Epithelial cell of esophagus (primary cell): Measurements from ENCODE around the gene PTBP1.

Experiments
- DNase-seq: peaks from one replicate; pipeline ENCODE4 v3.0.0; 2010; ENCODE audit warnings: low read depth
- H3K4me3 ChIP-seq: 2 replicates; pipeline ENCODE4 v1.5.1; 2011; ENCODE audit warnings: mild to moderate bottlenecking, low read length, control low read depth
- CTCF ChIP-seq: IDR thresholded peaks from 2 replicates; pipeline ENCODE4 v1.5.1; 2011; ENCODE audit warnings: low read depth, mild to moderate bottlenecking, low read length, control low read depth, inconsistent platforms; ENCODE audit not compliant: insufficient read depth; ENCODE audit errors: missing control alignments

The PTBP1 gene

GRCh38 chr19:763869-764268 is 33.4 kb upstream of the PTBP1 start:
- DNase-seq, result no peak
- no peak overlapping the region for H3K4me3 ChIP-seq
- no peak for TF ChIP-seq CTCF

DNA sequence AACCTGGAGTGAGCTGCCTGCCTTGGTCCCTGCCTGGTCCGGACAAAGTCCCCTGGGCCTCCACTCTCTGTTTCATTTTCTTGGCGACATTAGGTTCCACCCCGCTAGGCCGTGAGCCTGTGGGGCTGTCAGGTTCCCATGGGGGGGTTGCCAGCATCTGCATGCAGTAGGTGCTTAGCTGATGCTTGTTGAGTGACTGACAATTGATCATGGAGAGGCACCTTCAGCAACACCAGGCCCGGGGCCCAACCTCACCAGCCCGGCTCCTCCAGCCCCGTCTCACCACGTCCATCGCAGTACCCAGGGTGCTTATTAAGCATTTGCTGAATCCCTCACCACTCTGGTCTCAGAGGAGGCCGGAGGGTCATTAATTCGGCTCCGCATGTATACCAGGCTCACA is 33.0 kb upstream of the PTBP1 start:
- no peak overlapping the region for H3K4me3 ChIP-seq
- no peak for DNase-seq
- no peak for TF ChIP-seq CTCF

DNA sequence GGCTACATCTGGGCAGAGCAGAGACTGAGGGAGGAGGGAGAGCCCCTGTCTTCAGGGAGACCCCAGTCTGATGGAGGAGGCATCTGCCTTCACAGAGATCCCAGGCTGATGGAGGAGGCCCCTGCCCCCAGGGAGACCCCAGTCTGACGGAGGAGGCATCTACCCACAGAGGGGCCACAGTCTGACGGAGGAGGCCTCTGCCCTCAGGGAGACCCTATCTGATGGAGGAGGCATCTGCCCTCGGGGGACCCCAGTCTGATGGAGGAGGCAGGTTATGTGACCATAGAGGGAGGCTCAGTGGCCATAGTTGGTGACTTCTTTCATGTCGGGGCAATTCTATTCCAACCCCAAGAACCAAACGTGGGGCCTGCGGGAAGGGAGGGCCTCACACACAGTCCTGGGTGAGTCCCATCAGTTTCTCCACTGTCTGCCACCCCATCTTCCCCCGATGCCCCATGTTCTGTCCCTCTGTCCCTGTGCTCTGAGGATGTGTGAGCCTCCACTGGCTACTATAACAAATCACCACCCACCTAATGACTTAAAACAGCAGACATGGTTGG is 32.0 kb upstream of the PTBP1 start:
- H3K4me3 ChIP-seq, result no peak overlapping the region
- no peak for TF ChIP-seq CTCF
- DNase-seq, result no peak

GRCh38 chr19:768424-768823 is 28.8 kb upstream of the PTBP1 start:
- no peak for DNase-seq
- TF ChIP-seq CTCF, result no peak
- H3K4me3 ChIP-seq, result no peak overlapping the region

DNA sequence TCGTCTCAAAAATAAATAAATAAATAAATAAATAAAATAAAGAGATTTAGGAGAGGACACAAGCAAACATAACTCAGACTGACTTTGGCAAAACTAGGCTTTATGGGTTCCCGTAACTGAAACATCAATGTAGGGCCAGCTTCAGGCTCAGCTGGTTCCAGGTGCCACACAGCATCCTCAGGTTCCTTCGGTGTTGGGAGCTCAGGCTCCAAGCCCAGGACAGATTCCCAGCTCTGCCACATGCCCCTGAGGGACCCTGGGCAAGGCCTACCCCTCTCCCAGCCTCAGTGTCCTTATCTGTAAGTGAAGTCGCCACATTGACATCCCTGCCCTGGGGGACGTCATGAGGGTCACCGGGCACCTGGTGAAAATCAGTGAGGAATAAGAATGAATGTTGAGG is 27.6 kb upstream of the PTBP1 start:
- no peak for TF ChIP-seq CTCF
- no peak for DNase-seq
- no peak overlapping the region for H3K4me3 ChIP-seq

DNA sequence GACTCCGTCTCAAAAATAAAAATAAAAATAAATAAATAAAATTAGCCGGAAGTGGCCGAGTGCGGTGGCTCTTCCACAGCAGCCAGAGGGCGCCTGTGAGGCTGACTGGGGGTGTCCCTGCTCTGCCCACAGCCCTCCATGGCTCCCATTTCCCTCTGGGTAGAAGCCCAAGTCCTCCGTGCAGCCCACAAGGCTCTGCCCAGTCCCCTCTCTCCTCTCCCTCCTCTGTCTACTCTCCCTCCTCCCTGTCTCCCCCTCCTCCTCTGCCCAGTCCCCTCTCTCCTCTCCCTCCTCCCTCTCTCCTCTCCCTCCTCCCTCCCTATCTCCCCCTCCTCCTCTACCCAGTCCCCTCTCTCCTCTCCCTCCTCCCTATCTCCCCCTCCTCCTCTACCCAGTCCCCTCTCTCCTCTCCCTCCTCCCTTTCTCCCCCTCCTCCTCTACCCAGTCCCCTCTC is 25.9 kb upstream of the PTBP1 start:
- peak; percentile 64 for DNase-seq
- no peak overlapping the region for H3K4me3 ChIP-seq

More for the DNA sequence above, 25.9 kb upstream of the PTBP1 start:
- peak; percentile 62 for TF ChIP-seq CTCF
